ENCODE data around the gene TEAD2.

Gene TEAD2

GRCh38 chr19:49362048-49362928 is at the start of gene TEAD2:
Gene TEAD2 (minus strand): TSS chr19:49362416. CDS start chr19:49360075, 2,341 bp downstream.
- DNase-seq: no peak

DNA sequence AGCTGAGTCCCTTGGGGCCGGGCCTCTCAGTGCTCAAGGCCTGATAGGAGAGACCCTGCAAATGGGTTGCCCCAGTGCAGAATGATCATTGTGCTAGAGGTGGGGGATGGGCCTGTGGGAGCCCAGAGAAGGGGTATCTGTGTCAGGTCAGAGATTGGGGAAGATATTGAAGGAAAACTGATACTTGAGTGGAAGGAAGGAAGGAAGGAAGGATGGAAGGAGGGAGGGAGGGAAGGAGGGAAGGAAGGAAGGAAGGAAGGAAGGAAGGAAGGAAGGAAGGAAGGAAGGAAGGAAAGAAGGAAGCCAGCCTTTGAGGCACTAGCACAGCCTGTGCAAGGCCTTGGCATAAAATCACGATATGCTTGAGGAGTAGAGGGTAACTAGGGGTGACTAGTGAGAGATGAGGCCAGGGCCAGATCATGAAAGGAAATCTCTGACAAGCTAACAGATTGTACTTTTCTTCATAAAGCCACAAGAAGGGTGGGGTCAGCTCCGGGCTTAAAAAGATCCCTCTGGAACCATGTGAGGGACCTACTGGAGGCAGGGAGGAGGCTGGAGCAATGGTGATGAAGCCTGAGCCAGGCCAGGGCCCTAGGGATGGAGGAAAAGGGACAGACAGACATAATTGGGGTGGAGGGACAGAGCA is 49.6 kb upstream of the TEAD2 start:
- no peak for DNase-seq

GRCh38 chr19:49409441-49410029 is 47.3 kb upstream of the TEAD2 start:
- DNase-seq: no peak

DNA sequence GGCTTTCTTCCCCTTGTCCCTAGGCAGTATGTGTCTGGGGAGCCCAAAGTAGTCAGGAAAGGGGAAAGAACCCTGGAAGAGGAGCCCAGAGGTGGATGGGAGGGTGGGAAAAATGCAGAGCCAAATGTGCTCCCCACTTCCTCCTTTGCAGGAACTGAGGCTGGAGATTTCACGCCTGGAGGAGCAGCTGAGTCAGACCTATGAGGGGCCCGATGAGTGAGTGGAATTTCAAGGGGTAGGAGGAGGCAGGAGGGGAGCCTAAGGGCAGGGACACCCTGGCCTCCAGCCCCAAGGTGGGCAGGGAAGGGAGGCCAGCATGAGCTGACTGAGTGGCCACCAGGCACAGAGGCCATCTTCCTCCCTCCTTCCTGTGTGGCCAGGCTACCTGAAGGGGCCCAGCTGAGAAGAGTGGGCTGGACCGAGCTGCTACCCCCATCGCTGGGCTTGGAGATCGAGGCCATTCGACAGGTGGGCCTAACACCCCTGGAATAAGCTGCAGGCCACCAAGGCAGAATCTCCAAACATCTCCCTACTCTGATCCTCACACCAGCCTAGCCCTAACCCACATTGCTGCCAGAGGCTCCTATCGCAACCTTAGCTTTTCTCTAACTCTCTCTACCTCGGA is 46.7 kb upstream of the TEAD2 start:
- DNase-seq: no peak

GRCh38 chr19:49407482-49408015 is 45.3 kb upstream of the TEAD2 start:
- DNase-seq: no peak

- no peak for DNase-seq
These were observed 44.9 kb upstream of the TEAD2 start for GRCh38 chr19:49407079-49407478.

DNA sequence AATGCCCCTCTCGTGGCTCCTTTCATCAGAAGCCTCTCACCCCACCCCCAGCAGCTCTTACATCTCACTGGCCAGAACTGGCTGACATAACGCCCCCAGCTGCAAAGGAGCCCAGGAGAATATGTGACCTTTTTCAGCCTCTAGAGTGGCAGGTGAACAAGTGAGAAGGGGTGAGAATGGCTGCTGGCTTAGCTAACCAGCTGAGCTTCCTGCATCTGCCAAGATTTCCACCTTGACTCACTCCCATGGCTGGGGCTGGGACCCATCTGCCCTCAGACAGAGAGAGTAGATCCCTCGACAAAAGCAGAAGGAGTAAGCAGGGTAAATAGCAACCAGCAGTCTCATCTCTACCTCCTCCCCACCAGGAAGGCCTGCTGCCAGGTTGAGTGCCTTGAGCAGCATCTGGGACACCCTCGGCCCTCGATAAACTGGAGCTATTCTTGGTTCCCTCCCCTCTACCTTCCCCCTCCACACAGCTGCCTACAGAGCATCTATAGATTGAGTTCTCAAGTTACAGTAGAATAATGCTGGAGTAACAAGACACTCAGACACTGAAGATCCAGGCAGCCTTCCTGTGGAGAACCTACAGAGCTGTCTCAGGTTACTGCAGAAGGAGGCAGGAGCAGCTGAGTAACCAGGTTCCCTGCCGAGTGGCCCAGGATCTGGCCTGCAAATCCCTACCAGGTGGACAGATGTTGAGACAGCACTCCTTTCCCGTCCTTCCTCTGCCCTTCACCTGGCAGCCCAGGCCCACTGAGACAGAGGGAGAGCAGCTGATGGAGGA is 41.4 kb upstream of the TEAD2 start:
- DNase-seq: peak; percentile 82

DNA sequence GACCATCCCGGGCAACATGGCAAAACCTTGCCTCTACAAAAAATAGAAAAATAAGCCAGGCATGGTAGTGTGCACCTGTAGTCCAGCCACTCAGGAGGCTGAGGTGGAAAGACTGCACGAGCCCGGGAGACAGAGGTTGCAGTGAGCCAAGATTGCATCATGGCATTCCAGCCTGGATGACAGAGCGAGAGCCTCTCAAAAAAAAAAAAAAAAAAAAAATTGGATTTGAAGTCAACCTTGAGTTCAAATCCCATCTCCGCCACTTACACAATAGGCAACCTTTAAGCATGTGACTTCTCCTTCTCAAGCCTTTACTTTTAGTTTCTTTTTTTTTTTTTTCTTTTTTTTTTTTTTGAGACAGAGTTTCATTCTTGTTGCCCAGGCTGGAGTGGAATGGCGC is 37.8 kb upstream of the TEAD2 start:
- DNase-seq: no peak

GRCh38 chr19:49398931-49399330 is 36.7 kb upstream of the TEAD2 start:
- DNase-seq: no peak

- DNase-seq: no peak
These were observed 35.9 kb upstream of the TEAD2 start for GRCh38 chr19:49398001-49398615.

DNA sequence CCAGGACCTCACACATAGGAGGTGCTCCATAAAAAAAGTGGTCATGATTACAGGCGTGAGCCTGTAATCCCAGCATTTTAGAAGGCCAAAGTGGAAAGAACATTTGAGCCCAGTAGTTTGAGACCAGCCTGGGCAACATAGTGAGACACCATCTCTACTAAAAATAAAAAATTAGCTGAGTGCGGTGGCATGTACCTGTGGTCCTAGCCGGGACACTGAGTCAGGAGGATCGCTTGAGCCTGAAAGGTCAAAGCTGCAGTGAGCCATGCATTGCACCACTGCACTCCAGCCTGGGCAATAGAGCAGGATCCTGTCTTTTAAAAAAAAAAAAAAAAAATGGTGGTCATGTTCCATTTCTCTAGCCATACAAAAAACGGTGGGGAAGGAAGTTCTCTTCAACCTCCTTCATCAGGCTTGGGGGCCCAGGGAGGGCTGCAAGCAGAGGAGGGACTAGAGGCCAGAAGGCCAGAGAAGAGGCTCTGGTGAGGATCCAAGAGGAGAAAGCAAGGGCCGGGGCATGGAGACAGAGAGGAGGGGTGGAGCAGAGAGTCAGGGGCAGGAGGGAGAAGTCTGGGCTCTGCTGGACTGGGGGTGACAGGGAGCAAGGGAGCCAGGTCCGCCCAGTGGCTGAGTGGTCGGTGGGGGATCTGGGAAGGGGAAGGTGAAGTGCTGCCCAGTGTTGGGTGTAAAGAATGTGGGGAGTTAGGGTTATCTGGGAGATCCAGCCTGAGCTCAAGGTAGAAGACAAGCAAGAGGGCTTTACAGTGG is 34.7 kb upstream of the TEAD2 start:
- no peak for DNase-seq

DNA sequence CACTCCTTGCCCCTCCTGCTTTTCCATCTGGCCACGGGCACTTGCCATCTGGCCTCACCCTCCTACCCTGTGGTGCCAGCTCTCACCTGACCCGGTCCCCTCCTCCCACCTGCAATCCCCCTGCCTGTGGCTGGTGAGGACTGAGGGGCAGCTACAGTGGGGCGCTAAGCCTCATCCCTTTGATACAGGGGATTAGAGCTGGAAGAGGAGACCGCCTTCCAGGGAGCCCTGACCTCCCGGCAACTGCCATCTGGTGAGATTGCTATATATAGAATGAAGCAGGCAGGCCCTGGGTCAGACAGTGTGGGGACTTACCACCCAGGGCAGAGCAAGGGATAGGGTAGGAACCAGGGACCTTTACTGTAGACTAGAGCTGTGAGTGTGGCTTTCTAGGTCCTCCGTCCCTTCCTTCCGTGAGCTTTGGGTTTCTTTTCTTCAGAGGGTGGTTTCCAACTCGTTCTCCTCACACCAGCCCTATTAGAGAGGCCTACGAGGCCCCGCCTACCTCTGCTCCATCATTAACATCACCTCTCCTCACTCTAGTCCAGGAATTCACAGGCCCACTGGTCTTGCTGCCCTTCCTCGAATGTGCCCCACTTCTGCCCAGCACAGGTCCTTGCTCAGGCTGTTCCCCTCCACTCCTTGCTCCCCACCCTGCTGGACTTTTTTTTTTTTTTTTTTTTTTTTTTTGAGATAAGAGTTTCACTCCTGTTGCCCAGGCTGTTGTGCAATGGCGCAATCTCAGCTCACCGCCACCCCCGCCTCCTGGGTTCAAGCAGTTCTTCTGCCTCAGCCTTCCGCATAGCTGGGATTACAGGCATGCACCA is 33.6 kb upstream of the TEAD2 start:
- DNase-seq: no peak

DNA sequence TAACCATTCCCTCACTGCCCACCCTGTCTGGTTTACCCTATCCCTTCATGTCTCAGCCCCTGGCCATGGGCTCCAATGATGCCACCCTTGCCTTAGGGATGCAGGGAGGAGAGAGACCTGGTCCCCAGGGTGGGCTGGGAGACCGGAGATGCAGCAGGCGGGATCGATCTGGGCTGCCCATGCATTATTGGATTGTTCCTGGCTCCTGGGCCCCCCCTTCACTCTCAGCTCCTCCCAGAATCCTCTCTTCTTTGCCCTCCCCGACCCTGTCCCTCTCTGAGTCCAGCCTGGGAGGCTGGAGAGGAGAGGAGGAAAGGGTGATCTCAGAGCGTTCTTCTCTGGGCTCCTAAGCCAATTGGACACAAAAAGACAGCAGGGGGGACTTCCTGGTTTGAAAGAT is 31.7 kb upstream of the TEAD2 start:
- no peak for DNase-seq

DNA sequence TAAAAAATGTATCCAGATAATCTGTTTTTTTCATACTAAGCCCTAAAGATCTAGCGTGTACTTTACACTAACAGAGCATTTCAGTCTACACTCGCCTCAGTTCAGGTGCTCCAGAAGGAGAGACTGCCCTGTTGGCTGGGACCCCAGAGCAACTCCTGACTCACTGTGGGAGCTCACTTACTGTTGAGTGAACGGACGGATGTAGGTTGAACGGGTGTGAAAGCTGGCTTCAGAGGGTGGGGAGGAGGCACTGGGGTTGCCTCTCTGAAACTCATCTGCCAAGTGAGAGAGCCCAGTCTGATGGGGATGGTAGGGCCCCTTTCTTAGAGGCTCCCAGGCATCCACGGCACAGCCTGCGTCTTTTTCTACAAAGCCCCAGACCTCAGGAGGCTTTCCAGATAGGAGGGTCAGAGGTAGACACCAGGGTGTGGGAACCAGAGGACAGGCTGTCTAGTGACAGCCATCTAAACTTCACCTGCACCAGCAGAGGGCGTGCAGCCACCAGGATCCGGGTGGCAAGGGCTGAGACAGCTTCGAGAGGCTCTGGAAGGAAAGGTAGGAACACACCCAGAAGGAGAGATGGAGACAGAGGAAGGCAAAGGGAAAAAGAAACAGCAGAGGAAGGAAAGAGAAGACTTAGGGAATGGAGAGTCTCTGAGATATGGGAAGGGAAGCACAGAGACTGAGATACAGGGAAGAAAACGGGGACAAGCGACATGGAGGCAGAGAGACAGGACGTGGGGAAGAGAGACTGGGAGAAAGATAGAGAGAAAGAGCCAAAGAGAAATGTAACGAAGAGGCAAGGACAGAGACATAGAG is 29.6 kb upstream of the TEAD2 start:
- DNase-seq: peak; percentile 66

DNA sequence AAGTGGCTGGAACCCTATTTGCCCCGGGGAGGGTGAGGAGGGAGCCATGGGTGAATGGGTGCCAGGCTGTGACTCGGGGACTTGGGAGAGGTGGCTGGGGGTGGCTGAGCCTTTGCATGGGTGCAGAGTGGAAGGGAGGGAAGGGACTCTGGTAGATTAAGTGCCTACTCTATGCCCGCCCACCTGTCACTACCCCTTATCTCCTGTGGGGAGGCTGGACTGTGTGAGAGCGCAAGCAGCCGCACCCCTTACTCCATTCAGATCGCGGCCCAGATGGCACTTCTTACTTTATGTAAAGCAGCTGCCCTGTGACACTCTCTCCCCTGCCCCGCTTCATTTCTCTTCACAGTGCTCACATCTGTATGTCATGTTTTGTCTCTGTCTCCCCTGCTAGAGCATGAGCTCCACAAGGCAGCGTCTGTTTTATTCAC is 28.7 kb upstream of the TEAD2 start:
- peak; percentile 37 for DNase-seq

DNA sequence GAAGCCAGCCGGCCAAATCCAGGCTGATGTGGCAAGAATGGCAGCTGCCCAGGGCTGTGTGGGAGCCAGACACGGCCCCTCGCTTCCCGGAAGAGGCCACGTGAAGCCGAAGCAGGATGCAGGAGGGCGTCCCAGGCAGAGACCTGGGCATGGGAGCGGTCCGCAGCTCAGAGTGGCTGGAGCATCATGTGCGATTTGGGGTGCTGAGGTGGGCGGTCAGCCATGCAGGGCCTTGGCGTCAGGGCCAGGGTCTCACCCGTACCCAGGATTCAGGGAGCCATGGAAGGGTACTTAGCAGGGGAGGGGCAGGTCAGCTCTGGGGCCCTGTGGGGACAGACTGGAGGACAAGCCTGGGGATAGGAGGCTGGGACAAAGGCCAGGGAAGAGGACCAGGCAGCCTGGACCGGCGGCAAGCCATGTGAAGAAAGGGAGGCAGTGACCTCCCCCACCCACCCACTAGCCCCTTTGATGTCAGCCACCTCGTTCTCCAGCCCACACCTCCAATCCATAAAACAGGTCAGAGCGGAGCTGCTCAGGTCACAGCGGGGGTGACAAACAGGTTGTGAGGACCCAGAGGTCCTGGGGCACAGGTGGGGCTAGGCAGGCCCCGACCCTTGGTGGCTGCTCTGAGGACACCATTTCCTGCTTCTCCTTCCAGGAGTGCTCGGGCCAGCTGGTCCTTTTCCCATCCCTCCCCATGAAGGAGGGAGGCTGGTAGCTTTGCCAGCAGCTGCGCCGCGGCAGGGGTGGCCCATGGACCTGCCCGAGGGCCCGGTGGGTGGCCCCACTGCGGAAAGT is 28.1 kb upstream of the TEAD2 start:
- DNase-seq: no peak

DNA sequence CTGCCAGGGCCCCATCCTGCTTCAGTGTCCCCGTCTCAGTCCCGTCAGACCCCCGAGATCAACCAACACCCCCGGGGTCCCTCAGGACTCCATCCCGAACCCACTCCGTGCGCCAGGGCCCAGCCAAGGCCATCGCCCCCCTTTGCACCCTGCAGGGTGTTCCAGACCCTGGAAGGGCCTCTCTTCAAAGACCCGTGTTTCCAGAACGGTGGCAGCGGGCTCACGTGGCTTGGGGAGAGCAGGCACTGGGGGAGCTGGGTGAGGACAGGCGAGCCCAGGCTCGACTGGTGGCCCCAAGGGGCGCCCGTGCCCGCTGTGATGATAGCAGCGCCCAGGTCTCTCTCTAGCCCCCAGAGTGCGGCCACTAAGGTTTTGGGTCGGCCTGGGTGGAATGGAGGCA is 27.2 kb upstream of the TEAD2 start:
- no peak for DNase-seq

GRCh38 chr19:49387936-49388372 is 25.7 kb upstream of the TEAD2 start, which contains the start of gene KASH5:
Gene KASH5 (plus strand): TSS chr19:49388249. CDS start chr19:49390884, 2,635 bp downstream.
- no peak for DNase-seq
